MM.1S (cell line): ENCODE results near the gene SECTM1.

Source experiments
- CTCF ChIP-seq: fragments of 300-600 bp; sonication (generic); IDR thresholded peaks from 2 replicates; pipeline ENCODE4 v1.5.1; 2016; ENCODE audit warnings: antibody characterized with exemption, low read length, mixed read lengths
- EZH2phosphoT487 ChIP-seq: fragments of 300-600 bp; sonication (generic); IDR thresholded peaks from 2 replicates; pipeline ENCODE4 v1.6.1; 2018; ENCODE audit warnings: antibody characterized with exemption, low read length

DNA sequence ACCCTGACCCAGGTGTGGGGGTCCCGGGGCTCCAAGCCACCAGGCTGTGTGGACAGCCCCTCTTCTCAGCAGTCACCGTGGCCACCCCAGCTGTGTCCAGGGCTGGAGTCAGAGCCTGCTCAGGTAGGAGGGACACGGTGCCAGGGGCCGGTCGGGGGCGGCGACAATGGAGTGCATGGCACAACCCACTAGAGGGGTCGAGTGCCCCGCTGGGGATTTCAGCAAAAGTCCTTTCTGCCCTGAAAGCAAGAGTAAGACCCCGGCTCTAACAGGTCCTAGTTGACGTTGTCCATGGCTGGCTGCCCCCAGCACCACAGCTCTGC lies 49.3 kb upstream of the SECTM1 start:
- TF ChIP-seq CTCF (no peak), EZH2phosphoT487 (no peak)
